ENCODE data around the gene ZFAND2A.

ZFAND2A gene

DNA sequence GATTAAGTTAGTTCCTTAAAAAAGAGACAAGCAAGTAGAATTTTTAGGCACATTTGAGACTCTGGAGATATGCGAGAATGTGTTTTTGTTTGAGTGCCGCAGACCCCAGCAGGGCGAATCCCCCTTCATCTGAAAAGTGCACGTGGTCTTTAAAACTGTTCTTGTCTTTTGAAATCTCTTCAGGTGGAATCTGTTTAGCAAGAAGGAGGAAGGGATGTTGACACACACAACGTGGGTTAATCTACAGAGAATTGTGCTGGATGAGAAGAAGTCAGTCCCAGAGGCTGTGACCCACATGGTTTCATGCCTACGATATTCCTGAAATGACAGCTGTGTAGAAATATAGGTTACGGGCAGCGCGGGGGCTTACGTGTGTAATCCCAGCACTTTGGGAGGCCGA lies 27.1 kb upstream of the ZFAND2A start:
- Histone ChIP-seq H3K4me3 (ENCODE audit: severe bottlenecking) (no peak overlapping the region), H3K9me3 (ENCODE audit: severe bottlenecking) (no peaks in the 10 kb centered on the region), H3K4me1 (ENCODE audit: insufficient read depth, poor library complexity, severe bottlenecking) (peaks cover 2% of the 10 kb centered on the region), H3K27ac (ENCODE audit: poor library complexity, severe bottlenecking) (no peak overlapping the region), H3K36me3 (ENCODE audit: low read depth) (no peaks in the 10 kb centered on the region), H3K27me3 (ENCODE audit: insufficient read depth, poor library complexity, severe bottlenecking) (peaks cover 31% of the 10 kb centered on the region)
- TF ChIP-seq, protein P1, sequence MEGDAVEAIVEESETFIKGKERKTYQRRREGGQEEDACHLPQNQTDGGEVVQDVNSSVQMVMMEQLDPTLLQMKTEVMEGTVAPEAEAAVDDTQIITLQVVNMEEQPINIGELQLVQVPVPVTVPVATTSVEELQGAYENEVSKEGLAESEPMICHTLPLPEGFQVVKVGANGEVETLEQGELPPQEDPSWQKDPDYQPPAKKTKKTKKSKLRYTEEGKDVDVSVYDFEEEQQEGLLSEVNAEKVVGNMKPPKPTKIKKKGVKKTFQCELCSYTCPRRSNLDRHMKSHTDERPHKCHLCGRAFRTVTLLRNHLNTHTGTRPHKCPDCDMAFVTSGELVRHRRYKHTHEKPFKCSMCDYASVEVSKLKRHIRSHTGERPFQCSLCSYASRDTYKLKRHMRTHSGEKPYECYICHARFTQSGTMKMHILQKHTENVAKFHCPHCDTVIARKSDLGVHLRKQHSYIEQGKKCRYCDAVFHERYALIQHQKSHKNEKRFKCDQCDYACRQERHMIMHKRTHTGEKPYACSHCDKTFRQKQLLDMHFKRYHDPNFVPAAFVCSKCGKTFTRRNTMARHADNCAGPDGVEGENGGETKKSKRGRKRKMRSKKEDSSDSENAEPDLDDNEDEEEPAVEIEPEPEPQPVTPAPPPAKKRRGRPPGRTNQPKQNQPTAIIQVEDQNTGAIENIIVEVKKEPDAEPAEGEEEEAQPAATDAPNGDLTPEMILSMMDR (IDR thresholded peaks at IDR 0.05; ENCODE audit: poor library complexity, severe bottlenecking), result no peak
- no peak for ATAC-seq (ENCODE audit: low read depth)
- no peak for DNase-seq (ENCODE audit: low spot score)

DNA sequence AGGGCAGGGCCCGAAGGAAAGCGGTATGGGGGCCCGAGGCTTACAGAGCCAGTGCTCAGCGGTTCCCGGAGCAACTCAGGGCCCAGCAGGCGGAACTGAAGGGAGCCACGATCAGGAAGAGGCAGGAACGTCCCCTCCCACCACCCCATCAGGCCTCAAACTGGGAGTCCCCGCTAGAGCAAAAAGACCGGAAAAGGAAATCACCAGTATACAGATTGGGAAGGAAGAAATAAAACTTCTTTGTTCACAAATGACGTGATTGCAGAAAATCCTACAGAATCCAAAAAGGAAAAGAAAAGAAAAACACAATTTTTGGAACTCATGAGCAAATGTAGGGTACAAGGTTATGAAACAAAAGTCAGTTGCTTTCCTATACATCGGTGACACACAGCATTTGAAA lies 21.6 kb upstream of the ZFAND2A start:
- H3K4me1 ChIP-seq (ENCODE audit: insufficient read depth, poor library complexity, severe bottlenecking), result no peaks in the 10 kb centered on the region
- H3K9me3 ChIP-seq (ENCODE audit: severe bottlenecking), result no peaks in the 10 kb centered on the region
- H3K27me3 ChIP-seq (ENCODE audit: insufficient read depth, poor library complexity, severe bottlenecking), result peaks cover 18% of the 10 kb centered on the region
- no peak overlapping the region for H3K4me3 ChIP-seq (ENCODE audit: severe bottlenecking)
- DNase-seq (ENCODE audit: low spot score) (no peak), ATAC-seq (ENCODE audit: low read depth) (no peak)
- no peaks in the 10 kb centered on the region for H3K36me3 ChIP-seq (ENCODE audit: low read depth)
- TF ChIP-seq, protein P1 (IDR thresholded peaks at IDR 0.05; ENCODE audit: poor library complexity, severe bottlenecking), result no peak
- no peak overlapping the region for H3K27ac ChIP-seq (ENCODE audit: poor library complexity, severe bottlenecking)

DNA sequence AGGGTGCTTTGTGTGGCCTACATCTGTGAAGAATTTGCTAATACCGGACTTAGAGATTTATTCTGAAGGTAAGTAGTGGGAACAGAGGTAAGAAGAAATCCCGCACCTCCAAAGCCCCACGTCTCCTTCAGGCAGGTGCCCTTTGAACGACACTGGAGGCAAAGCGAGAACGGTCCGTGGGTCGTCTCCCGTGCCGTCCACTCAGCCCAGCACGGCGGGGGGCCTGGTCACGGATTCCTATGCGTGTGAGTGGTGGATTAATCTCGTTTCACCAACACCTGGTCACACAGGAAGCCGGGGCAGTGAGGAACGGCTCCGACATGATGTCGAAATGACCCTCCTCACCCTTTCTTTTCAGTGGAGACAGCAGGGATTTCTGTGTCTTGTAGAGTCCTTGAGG lies 21.0 kb upstream of the ZFAND2A start:
- H3K4me3 ChIP-seq (ENCODE audit: severe bottlenecking), result no peak overlapping the region
- no peaks in the 10 kb centered on the region for H3K36me3 ChIP-seq (ENCODE audit: low read depth)
- H3K27me3 ChIP-seq (ENCODE audit: insufficient read depth, poor library complexity, severe bottlenecking), result peaks cover 12% of the 10 kb centered on the region
- TF ChIP-seq, protein P1 (IDR thresholded peaks at IDR 0.05; ENCODE audit: poor library complexity, severe bottlenecking), result no peak
- no peak for ATAC-seq (ENCODE audit: low read depth)
- peaks cover under 1% of the 10 kb centered on the region for H3K4me1 ChIP-seq (ENCODE audit: insufficient read depth, poor library complexity, severe bottlenecking)
- H3K27ac ChIP-seq (ENCODE audit: poor library complexity, severe bottlenecking), result no peak overlapping the region
- no peak for DNase-seq (ENCODE audit: low spot score)
- no peaks in the 10 kb centered on the region for H3K9me3 ChIP-seq (ENCODE audit: severe bottlenecking)

DNA sequence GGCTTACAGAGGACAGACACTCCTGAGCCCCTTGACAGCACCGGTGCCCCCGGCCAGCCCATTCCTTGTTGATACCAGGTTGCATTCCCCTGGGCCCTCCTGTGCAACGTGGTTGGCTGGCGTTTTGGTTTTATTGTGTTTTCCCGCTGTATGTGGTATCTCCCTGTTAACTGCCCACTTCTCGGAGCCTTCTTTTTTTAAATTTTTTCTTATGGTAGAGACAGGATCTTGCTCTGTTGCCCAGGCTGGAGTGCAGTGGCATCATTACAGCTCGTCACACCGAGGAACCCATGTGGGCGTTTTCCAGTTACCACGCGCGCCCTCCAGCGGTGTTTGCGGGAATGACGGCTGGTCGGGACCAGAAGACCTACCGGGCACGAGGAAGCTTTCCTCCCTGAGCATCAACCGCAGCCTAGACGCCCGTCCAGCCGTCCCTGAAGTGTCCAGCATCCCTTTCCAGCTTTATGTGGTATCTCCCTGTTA lies 16.9 kb upstream of the ZFAND2A start:
- Histone ChIP-seq H3K9me3 (ENCODE audit: severe bottlenecking) (no peaks in the 10 kb centered on the region), H3K4me1 (ENCODE audit: insufficient read depth, poor library complexity, severe bottlenecking) (peaks cover 3% of the 10 kb centered on the region), H3K4me3 (ENCODE audit: severe bottlenecking) (no peak overlapping the region), H3K36me3 (ENCODE audit: low read depth) (no peaks in the 10 kb centered on the region), H3K27me3 (ENCODE audit: insufficient read depth, poor library complexity, severe bottlenecking) (no peaks in the 10 kb centered on the region), H3K27ac (ENCODE audit: poor library complexity, severe bottlenecking) (no peak overlapping the region)
- TF ChIP-seq, protein P1 (IDR thresholded peaks at IDR 0.05; ENCODE audit: poor library complexity, severe bottlenecking), result no peak
- no peak for DNase-seq (ENCODE audit: low spot score)
- peak; percentile 44; the same call in 1 of the 3 replicates for ATAC-seq (ENCODE audit: low read depth)

DNA sequence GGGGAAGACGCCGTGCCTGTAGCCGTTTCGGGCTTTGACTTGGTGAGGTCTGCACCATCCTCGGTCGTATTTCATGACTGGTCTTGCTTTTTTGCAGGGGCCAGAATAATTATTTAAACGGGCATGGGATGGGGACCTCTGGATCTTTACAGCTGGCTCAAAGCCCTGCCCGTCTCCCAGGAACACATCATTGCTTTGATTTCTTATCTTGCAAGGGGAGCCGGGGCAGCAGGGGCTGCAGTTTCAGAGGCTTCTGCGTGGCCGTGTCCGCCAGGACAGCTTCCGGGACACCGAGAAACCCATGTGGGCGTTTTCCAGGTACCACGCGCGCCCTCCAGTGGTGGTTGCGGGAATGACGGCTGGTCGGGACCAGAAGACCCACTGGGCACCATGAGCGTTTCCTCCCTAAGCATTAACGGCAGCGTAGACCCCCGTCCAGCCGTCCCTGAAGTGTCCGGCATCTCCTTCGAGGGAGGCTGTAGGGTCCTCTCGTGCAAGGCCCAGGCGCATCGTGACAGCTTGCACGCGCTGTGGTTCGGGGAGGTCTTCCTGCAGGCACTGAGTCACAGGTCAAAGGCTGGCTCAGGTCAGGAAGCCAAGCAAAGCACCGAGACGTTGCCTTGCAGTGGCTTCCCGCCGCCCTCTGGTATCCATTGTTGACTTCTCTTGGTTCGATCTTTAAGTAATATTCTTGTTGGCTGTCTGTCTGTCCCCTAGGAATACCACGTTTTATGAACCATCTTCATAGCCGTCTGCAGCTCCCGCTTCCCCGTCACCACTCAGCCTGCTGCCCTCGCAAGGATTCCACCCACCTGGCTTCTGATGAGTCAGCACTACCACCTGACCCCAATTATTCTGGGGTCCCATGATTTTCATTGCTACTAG lies 16.2 kb upstream of the ZFAND2A start:
- no peaks in the 10 kb centered on the region for H3K36me3 ChIP-seq (ENCODE audit: low read depth)
- H3K4me1 ChIP-seq (ENCODE audit: insufficient read depth, poor library complexity, severe bottlenecking), result peaks cover 3% of the 10 kb centered on the region
- no peaks in the 10 kb centered on the region for H3K27me3 ChIP-seq (ENCODE audit: insufficient read depth, poor library complexity, severe bottlenecking)
- no peak for DNase-seq (ENCODE audit: low spot score)
- H3K27ac ChIP-seq (ENCODE audit: poor library complexity, severe bottlenecking), result no peak overlapping the region
- H3K4me3 ChIP-seq (ENCODE audit: severe bottlenecking), result peak overlapping the region; percentile 1
- TF ChIP-seq, protein P1 (IDR thresholded peaks at IDR 0.05; ENCODE audit: poor library complexity, severe bottlenecking), result peak; percentile 84
- peak; percentile 79 for ATAC-seq (ENCODE audit: low read depth)
- H3K9me3 ChIP-seq (ENCODE audit: severe bottlenecking), result no peaks in the 10 kb centered on the region

All from RWPE2 (cell line).